DMS 273 (cell line): ENCODE data around the gene FBXL17.

Experiments used
- DNase-seq: peaks from one replicate; lab custom pipeline; 2025; ENCODE audit not compliant: unreplicated experiment; lab: John Stamatoyannopoulos, UW

Gene FBXL17

DNA sequence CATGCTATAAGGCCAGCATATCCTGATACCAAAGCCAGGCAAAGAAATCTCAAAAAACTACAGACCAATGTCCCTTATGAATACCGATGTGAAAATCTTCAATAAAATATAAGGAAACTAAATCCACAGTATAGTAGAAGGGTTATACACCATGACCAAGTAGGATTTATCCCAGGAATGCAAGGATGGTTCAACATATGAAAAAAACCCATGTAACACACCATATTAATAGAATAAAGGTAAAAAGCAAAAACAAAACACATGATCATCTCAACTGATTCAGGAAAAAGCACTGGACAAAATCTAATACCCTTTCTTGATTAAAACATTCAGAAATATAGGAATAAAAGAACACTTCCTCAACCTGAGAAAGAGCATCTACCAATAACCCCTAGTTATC, 6.1 kb downstream of the FBXL17 start:
- DNase-seq, result no peak

DNA sequence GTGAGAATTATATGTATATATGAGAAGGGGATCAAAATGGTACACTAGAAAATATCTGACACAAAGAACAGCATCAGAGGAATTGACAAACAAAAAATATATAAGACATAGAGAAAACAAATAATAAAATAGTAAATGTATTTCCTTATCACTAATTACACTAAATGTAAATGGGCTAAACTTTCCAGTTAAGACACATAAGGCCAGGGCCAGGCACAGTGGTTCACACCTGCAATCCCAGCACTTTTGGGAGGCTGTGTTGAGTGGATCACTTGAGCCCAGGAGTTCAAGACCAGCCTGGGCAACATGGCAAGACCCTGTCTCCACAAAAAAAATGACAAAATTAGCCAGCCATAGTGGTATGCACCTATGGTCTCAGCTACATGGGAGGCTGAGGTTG, 8.5 kb downstream of the FBXL17 start:
- DNase-seq, result no peak

DNA sequence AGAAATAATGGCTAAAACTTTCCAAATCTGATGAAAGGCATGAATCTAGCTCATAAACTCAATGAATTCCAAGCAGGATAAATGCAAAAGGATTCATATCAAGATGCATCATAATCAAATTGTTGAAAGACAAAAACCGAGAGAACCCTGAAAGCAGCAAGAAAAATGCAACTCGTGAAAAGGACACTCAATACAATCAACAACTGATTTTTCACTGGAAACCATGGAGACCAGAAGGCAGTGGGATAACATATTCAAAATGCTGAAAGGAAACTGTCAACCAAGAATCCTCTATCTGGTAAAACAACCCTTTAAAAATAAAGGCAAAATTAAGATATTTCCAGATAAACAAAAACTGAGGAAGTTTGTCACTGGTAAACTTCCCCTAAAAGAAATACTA, 9.5 kb downstream of the FBXL17 start:
- DNase-seq, result no peak

DNA sequence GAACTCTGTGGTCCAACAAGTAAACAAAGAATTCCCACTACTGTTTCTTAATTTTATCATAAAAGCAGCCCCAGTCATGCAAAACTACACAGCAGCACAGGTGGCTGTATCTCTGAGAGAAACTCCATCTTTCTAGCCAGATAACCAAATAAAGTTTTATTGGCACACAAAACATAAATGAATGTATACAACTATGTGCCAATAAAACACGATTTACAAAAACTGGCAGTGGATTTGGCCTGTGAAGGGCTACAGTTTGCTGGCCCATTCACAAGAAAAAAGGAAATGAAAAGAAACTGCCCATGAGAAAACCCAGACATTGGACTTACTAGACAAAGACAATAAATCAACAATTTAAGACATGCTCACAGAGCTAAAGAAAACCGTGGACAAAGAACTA, 10.6 kb downstream of the FBXL17 start:
- no peak for DNase-seq

DNA sequence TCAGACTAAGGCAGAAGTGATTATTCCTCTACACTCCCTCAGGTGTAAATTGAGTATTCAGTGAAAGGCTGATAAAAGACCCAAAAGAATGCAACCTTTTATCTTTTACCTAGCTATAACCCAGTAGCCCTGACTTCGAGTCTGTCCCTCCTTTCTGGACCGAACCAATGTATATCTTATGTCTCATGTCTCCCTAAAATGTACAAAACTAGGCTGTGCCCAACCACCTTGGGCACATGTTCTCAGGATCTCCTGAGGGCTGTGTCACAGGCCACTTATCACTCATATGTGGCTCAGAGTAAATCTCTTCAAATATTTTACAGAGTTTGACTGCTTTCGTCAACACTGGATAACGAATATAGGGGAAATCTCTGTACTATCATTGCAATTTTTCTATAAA, 12.7 kb downstream of the FBXL17 start:
- DNase-seq, result peak; percentile 18

DNA sequence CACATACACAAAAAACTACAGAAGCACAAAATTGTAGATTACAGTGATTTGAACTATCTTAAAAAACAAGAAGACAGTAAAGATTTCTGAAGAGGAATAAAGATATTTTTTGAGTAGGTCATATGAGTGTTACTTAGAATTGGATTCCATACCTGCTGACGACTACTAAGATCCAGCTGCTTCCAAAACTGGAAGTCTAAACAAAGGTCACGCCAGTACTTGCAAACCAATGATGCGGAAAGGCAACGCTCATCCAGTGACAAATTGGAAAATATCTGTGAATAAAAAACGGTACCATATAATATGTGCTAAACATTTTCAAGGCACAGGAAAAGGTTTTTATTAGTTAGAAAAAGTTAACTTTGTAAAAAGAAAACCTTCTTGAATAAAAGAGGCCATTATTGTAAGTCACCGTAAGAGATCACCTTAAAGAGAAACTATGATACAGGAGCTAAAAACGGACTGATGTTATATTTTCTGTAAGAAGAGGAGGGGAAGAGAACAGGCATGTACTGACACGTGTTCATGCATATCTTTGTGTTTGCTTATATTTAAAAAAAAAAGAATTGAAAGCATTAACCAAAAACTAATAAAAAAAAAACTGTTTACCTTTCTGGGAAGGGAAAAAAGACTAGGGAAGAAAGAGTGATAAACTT, 14.1 kb downstream of the FBXL17 start:
- peak; percentile 66 for DNase-seq

DNA sequence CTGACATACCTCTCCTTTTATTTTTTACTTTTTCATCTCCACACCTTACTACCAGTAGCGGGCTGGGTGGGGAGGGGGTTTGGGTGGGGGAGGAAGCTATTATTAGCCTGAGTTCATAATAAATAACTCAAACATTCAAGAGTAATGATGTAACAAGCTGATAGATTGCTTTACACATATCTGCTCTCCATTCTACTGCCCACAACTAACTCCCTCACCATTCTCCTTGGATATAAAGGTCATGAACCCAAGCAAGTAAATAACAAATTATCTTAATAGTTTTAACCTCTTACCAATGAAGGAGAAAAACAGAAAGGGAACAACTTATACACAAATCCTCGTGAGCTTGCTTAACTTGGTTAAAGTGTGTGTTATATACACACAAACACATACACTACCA, 15.4 kb downstream of the FBXL17 start:
- DNase-seq, result no peak

DNA sequence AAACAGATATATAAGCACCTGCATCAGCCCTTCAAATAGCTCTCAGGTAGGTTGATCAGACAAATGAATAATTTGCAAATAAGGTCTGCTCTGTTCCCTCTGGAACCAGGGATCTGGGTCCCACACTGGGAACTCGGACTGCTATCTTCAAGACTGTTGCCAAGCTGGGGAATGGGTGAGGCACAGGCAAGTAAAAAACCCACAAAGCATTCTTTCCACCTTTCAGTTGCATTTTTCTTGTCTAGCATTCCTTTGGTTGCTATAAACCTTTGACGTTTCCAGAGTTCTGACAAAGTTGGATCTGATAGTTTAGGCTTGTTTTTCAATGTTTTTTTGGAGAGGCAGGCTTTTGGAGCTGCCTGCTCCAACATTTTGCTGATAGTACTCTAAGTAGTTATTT, 20.1 kb downstream of the FBXL17 start:
- no peak for DNase-seq

DNA sequence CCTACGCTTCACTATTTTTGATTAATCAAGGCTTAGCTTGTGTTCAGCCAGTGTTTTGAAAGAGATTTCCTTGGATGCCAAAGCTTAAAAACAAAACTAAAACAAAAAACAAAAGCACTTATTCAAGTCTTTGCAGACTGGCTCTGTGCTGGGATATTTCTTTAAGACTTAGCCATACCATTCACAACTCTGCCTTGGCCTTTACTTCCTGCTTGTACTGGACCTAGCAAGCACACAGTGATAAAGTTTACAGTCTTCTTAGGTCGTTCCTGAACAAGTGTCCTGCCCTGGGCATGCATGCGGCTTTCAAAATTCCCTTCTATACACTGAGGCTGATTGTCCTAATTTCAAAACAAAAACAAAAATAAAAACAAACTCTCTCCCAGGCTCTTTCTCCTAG, 20.7 kb downstream of the FBXL17 start:
- no peak for DNase-seq

DNA sequence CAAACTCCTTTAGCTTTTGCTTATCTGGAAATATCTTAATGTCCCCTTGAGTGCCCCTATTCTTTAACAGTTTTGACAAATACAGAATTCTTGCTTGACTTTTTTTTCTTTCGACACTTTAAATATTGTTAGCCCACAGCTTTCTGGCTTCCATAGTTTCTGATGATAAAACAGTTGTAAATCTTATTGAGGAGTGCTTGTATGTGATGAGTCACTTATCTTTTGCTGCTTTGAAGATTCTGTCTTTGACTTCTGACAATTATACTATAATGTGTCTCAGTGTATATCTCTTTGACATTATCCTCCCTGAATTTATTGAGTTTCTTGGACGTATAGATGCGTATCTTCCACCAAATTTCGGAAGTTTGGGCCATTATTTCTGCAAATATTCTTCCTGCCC, 21.6 kb downstream of the FBXL17 start:
- DNase-seq, result no peak

DNA sequence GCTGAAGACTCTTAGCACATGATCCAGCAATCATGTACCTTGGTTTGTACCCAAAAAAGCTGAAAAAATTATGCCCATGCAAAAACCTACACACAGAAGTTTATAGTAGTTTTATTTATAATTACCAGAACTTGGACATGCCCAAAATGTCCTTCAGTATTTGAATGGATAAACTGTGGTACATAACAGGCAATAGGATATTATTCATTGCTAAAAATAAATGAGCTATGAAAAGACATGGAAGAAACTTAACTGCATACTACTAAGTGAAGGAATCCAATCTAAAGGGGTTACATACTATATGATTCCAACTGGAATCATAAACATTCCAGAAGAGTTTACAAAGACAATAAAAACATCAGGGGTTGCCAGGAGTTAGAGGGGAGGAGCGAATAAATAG, 25.6 kb downstream of the FBXL17 start:
- no peak for DNase-seq

DNA sequence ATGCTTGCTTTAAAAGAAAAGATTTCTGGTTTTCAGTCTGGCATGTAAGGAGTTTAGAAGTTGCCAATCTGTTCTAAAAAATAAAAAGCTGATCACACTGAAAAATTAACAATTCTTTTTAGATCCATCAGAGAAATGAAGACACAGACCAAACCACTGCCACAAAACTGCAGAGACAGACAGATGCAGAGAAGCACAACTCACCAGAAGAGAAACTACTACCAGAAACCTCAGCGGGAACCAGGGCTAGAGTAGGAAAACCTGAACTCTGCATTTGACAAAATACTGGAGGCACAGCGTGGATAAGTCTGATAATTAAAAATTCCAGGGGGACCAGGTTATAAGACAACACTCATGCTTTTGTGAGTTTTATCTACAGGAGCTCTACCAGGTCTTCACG, 28.8 kb downstream of the FBXL17 start:
- DNase-seq, result no peak

DNA sequence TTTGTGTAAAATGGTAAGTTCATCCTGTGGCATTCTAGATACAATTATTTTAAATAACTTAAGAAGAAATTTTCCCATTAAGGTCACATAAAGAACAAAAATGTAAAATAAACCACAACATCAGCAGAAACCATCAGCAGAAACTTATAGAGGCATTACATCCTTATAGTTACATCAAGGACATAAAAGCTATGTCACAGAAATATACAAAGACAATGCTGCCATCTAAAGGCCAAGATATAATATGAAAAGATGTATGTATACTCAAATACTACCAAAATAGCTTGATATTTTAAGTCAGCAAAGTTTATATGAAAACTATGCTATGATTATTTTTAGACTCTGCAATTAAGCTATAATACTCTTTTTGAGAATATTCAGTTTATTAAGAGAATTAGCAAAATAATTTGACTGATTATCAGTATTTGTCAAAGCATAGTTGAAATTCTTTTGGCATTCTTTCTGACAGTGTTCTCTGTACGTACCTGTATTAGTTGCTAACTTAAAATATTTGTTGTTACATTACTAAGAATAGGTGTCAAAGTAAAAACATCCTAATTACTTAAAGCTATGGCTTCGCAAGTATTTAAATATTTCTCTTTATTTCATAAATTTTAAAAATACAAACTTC, 36.2 kb downstream of the FBXL17 start:
- peak; percentile 71 for DNase-seq

DNA sequence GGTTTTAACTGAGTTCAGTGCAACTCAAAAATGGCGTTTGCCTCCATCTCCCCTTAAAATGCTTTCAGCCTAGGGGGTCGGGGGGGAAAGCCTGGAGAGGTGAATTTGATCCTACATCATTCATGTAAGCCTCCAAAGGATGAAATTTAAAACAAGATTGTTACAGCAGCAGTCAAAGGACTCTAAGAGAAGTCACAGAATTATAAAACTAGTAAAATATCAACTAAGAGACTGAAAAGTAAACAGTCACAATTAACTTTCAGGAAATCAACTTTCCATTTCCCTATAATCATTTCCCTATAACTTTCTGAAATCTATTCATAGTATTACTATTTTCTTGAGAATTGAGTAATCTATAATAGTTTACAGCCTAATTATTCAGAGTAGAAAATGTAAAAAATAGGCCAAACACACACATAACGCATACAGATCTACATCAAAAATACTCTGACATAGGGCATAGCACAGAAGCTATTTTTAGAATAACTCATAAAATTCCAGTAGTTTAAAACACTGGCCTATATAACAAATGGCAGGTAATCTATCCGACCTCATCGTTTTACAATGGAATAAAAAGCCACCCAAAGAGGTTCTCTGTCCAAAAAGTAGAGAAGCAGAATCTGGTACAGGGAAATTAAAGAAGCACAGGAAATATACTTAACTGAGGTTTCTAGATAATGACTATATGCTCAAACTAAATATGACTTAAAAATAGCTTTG, 37.6 kb downstream of the FBXL17 start:
- DNase-seq, result no peak

DNA sequence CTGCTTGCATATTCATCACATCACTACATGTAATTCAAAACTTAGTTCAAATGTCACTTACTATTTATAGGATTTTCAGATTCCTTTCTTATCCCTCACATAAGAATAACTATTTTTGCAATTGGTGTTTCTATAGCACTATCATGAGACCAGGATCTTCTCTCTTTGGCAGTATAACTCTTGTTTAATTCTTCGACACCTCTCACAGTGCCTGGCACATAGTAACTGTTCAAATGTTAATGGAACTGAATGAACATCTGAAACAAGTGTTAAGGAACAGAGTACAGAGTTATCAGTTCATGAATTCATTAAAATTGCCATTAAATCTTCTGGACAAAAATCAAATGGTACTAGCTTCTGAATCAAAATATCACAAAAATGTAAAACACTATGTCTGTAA, 40.0 kb downstream of the FBXL17 start:
- DNase-seq, result no peak

DNA sequence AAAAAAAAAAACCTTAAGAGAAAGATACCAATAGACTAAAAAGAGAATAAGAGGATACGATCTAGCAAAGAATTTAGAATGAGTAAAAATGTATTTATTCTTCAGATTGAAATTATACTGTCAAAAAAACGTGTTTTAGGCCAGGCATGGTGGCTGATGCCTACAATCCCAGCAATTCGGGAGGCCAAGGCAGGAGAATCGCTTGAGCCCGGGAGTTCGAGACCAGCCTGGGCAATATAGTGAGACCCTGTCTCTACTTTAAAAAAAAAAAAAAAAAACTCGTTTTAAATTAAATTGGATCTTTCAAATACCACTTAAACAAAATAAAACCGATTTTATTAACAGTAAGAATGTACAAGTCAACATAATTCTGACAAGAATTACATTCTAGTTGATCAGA, 41.8 kb downstream of the FBXL17 start:
- no peak for DNase-seq

DNA sequence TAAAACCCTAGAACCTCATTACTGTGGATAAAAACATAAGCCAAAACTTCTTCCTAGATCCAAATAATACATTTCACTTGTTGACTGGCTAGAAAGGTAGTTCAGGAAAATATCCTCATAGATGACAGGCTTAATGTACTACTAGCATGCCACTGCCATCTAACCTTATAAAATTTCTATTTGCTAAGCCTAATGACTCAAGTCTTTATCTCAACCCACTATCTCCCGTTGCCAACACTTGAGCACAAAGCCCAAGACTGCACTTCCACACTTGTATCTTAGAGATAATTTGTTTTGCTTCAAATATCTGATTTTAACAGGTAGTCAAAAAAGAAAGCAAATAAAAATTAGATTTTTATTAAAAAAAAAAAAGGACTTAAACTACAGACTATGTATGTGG, 42.7 kb downstream of the FBXL17 start:
- no peak for DNase-seq

DNA sequence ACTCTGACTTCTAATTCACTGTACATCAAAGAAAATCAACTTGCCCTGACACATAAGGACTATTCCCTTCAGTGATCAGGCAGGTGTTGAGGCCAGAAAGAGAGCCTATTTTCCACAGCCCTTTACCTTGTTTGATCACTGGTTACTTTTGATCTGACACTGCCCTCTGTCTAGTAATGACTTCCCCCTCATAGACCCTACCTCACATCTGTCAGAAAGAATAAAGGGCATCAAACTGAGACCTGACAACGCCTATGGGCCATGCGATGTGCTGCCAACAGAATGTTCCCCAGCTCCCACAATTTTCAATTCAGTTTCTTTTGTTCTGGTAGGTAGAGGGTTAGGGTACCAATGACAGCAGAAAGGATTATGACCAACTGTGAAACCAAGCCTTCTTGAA, 47.7 kb downstream of the FBXL17 start:
- no peak for DNase-seq

DNA sequence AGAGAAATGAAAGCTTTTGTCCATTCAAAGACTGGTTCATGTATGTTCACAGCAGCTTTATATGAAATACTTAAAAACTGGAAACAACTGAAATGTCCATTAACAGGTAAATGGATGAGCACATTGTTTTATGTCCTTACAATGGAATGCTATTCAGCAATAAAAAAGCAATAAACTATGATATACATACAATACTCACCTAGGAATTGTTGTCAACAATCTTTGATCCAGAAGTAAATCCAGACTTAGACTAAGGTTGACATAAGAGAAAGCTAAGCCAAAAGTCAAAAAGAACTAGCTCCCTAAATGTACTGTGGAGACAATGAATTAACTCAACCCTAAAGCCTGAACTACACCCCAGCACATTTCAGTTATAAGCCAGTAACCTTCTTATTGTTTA, 54.9 kb downstream of the FBXL17 start:
- no peak for DNase-seq

DNA sequence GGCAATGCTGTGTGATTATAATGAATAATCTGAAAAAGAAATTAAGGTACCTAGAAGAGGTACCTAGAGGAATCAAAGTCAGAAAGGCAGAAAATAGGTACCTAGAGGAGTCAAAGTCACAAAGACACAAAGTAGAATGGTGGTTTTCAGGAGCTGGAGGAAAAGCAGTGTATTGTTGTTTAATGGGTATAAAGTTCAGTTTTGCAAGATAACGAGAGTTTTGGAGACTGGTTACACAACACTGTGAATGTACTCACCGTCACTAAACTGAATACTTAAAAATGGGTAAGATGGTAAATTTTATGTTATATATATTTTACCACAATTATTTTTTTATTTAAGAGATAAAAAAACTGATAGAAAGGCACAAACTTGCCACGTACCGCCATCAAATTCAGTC, 57.0 kb downstream of the FBXL17 start:
- DNase-seq, result no peak

DNA sequence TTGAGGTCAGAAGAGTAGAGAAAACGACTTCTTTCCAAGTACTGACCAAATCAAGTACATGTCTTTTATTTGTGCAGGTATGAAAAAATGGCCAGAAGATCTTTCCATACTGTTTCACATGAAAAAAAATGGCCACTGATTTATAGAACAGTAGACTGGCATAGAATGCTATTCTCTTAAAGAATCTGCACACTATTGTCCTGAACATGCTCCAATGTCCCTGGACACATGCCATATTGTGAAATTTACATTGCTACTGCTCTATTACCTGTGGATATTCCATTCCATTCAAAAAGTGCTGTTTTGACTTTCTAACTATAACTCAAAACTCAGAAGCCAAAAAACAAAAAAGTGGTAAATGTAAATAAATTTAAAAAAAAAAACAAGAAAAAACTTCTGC, 60.6 kb downstream of the FBXL17 start:
- no peak for DNase-seq

DNA sequence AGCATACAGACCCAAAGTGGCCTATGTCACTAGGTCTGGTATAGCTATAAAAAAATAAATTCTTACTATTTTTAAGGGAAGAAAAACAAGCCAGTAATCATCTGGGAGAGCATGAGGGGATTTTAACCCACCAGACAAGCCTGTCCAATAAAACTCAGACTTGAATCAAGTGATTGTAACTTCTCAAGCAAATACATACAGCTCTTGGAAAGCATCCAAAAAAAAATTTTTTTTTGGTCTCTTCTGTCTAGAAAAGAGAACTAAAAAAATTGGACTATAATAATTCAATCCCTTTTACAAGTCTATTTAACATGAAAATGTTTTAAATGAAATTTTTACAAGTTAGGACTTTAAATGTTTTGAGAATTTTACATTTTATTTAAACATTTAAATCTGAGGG, 61.7 kb downstream of the FBXL17 start:
- no peak for DNase-seq

DNA sequence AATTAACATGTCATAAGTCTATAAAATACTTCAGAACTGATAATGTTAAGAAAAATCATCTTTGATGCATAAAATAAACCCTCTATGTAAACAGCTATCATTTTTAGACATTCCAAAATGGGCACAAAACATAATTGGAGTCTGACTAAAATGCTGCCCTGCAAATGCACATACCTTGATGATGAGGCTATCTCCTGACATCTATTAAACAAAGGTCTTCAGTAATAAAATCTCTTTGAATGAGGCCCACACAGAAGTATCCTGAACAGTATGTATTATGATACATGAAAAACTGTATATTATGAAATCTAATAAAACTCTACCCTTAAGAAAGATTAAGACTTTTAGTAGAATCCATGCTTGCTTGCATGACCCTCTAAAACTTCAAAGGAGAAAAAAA, 66.1 kb downstream of the FBXL17 start:
- no peak for DNase-seq
